ENCODE measurements around the gene DAPK3.
"Not testable (repeated sequence)": the region's sequence is repeated elsewhere in the genome, so short reads cannot be mapped to it uniquely, and the experiment has no call there.

The DAPK3 gene

DNA sequence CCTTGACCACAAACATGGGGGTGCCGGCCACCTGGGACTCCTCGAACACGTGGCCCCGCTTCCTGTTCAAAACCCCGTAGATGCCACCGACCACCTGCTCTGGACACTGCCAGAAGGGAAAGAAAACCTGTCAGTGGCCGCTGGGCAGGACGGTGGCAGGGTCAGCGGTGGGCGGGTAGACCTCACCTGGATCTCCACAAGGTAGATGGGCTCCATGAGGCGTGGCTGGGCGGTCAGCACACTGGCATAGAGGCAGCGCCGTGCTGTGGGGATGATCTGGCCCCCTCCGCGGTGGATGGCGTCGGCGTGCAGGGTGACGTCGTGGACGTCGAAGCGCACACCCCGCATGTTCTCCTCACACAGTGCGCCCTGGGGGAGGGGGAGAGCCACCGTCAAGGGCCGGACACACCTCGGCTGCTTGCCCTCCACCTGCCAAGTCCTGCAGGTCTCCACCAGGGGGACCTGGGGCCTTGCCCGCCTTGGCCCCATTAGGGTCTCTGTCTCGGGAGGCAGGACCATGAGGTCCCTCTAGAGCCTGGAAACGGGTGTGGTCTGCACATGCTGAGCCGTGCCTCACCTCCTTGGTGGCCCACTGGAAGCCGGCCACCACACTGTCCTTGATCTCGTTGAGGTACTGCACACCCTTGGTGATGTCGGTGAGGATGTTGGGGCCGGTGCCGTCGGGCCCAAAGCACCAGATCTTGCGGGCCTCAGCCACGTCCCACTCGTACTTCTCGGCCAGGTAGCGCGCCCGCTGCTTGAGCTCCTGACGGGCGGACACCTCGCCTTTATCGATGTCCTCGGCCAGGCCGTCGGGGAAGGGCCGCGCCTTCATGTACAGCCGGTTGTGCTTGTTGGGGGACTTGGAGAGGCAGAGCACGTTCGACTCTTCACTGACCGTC is 6.6 kb upstream of the DAPK3 start:
- no peak for DNase-seq

DNA sequence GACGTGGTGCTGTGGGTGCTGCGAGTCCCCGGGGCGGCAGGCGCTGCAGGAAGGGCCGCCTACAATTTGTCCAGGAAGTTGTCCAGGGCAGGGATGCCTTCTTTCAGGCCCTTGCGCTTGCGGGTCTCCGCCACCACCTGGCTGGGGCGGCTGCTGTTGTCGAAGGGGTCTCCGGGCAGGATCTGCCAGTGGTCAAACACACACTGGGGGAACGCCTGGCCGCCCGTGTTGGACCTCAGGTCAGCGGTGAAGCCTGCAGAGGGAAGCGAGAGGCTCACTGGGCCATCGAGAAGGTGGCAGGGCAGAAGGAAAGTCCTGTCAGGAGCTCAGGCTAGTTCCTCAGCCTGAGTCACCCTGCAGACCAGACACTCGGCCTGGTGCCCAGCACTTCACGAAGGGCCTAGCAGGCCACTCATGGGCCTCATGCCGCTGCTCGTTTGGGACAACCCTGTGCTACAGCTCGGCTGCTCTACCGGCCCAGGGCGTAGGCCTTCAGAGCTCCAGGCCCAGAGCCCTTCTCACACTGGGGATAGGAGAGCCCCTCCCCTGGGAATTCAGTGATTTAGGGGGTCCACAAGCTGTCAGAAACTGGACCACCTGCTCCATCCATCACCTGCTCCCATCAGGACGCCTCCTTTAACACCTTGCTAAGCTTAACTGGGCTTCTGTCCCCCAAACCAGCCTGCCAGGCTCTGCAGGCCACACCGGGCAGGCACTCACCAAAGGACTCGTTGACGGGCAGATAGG is 5.8 kb upstream of the DAPK3 start:
- DNase-seq: no peak

DNA sequence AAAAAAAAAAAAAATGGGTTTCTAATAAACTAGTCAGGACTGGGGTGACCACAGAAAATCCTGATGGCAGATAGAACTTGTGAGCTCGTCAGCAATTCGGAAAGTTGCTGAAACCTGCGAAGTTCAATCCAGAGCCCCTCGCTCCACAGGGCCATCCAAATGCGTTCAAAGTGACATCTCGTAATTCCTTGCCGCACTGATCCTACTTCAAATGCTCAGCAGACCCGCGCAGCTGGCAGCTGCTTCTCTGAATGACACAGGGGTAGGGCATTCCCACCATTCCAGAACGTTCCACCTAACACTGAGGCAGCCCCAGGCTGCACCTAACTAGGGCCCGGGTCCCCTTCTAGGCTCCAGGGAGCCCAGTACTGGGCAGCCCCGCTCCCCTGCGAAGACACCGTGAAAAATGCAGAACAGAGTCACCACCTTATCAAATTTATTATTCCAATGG is 4.8 kb upstream of the DAPK3 start:
- DNase-seq: no peak

DNA sequence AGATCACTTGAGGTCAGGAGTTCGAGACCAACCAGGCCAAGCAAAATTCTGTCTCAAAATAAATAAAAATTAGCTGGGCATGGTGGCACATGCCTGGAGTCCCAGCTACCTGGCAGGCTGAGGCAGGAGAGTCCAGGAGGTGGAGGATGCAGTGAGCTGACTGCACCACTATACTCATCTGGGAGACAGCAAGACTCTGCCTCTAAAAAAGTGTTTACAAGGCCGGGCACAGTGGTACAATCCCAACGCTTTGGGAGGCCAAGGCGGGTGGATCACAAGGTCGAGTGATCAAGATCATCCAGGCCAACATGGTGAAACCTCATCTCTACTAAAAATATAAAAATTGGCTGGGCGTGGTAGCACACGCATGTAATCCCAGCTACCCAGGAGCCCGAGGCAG is 4.2 kb upstream of the DAPK3 start:
- DNase-seq: no peak

DNA sequence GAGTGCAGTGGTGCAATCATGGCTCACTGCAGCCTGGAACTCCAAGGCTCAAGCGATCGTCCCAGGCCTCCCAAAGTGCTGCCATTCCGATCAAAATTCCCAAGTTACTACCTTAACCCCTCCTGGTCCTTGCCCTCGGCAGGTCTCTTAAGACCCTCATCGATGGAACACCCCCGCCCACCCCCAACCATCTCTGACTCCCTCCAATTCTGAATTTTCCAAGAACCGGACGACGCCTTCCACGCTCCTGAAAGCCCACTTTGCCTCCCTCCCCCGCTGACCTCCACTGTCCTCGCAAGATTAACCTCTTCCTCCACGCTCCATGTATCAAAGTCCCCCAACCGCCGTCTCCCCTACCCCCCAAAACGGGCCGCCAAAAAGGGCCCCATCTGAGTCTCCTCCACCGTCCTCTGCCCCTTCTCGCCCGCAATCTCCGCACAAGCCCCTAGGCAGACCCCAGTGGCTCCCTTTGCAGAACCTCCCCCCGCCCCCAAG is 539 bp downstream of the DAPK3 start:
- no peak for DNase-seq

DNA sequence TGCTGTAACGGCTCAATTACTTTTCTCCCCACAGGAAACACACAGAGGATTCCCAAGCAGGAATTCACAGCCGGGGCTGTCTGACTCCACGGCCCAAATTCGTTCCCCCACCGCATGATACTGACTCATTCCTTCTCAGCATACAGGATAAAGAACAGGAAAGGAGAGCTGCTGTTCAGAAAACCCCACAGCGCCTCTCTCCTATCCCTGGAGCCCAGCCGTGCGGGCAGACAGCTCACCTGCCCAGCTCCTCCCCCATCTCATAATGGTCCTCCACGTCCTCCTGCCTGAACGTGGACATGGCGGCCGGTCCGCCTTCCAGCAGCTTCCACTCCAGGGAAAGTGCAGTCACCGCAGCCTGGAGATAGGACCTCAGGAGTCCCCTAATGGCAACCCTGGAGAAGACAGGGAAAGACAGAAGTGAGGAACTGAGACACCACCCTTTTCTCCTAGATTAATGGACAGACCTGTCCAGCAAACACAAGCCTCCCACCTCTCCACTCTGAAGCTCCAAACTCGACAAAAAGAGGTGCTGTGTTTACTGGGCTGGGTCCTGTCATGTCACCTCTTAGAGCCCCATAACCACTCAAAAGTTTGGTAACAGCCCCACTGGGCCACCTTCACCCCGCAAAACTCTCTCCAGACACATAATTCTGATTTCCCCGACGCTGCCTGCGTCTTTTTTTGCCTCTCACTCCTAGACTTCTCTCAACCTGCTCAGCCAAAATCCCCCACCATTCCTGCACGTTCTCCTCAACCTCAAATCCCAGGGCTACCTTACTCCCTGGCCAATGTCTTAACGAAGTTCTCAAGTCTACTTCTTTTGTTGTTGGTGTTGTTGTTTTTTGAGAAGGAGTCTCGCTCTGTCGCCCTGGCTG is 1.2 kb downstream of the DAPK3 start:
- DNase-seq: no peak

DNA sequence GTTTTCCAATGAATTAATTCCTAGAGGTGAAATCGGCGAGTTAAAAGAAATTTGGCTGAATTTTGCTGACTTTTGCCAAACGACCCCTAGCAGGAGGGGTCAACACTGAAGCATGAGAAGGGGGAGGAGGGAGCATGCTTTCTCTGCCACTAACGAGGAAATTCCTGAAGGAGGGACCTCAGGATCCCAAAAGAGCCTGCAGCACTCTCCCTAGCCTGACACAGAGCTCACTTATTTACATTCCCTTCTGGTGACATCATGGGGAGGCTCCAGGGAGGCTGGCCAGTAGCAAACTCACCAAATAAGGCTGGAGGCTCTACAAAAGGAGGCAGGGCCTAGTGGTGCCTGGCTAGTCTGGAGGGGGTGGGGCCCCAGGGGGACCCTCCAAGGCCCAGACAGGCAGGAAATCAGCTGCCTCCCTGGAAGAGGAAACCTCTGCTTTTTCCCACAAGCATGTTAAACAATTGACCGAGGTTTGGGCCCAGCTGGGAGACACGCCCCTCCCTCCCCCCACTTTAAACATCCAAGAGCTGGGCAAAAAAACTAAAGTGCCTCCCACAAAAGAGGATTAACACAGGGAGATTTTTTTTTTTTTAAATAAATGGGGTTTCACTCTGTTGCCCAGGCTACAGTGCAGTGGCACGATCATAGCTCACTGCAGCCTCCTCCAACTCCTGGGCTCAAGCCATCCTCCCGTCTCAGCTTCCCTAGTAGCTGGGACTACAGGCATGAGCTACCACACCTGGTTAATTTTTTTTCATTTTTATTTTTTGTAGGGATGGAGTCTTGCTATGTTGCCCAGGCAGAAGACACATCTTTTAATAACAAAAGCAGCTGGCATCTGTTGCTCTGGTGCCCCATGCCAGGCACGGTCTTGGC is 2.1 kb downstream of the DAPK3 start:
- no peak for DNase-seq

DNA sequence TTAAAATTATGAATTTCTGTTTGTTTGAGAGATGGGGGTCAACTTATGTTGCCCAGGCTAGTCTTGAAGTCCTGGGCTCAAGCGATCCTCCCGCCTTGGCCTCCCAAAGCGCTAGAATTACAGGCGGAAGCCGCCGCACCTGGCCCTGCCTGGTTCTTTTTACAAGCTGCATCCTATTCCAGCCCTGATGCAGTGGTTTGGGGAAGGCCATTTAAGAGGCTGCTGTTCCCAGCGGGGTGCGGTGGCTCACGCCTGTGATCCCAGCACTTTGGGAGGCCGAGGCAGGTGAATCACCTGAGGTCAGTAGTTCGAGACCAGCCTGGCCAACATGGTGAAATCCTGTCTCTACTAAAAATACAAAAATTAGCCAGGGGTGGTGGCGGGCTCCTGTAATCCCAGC is 2.9 kb downstream of the DAPK3 start:
- DNase-seq: not testable (repeated sequence)

DNA sequence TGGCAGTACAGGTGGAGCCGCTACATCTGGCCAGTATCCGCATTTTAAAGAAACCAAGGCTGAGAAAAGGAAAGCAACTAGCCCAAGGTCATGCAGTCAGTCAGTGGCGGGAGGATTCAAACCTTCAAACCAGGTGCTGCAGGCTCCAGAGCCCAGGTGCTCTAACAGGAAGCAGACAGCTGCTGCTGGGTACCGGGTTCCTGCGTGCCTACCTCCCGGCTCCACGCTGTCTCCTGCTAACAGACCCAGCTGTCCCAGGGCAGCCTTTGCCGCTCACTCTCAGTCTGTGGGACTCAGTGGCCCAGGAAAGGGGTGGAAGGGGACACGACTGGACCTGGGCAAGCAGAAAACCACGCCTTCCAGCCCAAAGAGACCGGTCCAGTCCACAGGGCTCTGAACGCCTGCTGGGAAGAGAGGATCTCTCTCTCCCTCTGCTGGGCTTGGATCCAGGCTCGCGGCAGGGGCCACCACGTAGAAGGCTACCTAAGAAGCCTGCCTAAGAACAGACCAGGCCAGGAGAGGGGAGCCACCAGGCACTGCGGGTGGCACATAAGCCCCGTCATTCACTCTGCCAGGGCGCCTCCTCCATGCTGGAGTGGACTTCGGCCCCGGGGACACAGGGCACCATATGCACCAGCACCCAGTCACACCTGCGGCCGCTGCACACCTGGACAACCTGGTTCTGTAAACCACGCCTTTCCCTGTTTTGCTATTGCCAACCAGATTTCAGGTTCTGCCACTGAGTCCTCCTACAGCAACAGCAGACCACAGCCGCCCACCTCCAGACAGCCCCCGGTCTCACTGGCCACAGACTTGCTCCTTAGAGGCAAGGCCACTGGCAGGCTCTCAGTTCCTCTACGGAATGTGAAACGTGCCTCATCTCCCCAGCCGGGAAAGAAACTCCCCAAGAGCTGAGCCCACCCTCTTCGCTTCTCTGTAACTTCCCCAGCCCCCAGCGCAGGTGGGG is 4.6 kb downstream of the DAPK3 start:
- no peak for DNase-seq

DNA sequence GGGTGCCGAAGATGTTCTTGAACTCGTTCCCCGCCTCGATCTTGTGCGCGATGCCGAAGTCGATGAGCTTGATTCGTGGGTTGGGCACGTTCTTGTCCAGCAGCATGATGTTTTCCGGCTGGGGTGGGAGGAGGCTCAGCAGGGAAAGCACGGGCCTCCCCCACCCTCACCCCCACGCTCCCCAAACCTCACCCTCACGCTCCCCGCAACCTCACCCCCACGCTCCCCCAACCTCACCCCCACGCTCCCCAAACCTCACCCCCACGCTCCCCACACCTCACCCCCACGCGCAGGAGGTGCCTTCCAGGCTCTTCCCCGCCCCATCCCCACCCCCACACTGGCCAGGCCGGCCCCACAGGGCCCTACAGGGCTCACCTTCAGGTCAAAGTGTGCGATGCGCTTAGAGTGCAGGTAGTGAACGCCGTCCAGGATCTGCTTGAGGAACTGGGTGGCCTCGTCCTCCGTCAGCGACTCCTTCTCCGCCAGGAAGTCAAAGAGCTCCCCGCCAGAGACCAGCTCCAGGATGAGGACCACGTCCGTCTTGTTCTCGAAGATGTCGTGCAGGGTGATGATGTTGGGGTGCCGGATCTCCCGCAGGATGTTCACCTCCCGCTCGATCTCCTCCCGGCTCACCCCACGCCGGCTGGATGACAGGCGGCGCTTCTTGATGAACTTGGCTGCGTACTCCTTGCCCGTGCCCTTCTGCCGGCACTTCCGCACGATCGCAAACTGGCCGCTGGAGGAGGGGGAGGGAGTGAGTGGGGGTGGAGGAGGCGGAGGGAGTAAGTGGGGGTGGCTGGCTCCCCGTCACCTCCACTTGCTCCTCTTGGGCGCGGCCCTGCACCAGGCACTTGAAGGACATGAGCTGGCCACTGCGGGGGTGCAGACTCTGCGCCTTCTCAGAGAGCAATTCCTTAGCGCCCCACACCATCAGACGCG is 6.4 kb downstream of the DAPK3 start:
- no peak for DNase-seq

DNA sequence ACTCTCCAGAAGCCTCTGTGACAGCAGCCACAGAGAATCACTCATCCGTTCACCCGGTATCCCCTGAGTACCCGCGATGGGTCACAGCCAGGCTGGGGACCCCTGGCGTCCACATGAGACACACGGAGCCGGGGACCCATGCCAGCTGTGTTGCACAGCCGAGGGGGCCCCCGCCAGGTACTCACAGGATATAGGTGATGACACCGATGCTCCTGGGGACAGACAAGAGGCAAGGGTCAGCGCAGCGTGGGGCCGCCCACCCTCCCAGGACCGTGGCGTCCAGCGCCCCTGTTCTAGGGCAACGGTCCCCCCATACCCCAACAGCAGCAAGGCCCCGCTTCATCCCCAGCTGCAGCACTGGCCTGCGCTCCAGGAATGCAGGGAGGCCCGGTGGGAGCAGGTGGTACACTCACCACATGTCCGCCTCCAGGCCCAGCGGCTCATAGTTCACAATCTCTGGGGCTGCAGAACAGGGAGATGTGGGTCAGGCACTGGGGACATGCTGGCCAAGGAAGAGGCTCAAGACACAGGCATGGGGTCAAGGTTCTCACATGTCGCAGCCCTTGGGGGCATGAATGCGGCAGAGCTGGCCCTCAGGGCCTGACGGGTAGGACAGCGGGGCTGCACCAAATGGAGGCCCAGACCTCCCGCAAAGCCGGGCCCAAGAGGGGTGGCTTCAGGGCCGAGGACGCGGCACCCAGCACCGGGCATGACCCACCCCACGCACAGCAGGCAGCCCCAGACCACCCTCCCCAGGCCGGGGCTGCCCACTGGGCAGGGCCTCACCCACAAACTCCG is 7.2 kb downstream of the DAPK3 start:
- DNase-seq: no peak

DNA sequence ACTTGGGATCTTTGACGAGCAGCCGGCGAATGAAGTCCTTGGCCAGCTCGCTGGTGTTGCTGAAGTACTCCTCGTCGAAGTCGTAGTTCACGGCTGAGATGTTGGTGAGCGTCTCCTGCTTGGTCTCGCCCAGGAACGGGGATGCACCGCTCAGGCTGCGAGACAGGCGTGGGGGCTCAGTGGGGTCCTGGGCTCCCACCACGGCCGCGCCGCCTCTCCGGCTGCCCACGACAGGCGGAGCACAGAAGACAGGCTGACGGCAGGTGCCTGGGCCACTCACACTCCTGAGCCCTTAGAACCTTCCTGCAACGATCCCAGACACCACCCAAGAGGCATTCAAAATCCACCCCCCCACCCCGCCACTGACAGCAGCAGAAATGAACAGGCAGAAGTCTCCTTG is 9.9 kb downstream of the DAPK3 start:
- no peak for DNase-seq

DNA sequence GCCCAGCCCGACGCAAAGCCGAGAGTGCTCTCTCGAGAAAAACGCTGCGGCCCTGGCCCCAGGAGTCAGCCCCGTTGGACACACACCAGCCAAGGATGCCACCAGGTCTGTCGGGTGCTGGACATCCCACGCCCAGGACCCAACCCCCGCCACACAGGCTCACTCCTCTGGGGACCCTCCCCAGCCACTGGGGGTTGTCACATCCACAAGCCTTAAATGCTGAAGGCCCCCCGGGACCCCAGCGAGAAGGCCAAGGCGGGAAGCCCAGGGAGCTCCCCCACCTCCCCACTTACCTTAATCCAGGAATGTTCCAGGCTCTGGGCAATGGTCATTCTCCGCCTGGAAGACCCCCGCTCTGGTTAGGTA is 11.2 kb downstream of the DAPK3 start:
- no peak for DNase-seq

DNA sequence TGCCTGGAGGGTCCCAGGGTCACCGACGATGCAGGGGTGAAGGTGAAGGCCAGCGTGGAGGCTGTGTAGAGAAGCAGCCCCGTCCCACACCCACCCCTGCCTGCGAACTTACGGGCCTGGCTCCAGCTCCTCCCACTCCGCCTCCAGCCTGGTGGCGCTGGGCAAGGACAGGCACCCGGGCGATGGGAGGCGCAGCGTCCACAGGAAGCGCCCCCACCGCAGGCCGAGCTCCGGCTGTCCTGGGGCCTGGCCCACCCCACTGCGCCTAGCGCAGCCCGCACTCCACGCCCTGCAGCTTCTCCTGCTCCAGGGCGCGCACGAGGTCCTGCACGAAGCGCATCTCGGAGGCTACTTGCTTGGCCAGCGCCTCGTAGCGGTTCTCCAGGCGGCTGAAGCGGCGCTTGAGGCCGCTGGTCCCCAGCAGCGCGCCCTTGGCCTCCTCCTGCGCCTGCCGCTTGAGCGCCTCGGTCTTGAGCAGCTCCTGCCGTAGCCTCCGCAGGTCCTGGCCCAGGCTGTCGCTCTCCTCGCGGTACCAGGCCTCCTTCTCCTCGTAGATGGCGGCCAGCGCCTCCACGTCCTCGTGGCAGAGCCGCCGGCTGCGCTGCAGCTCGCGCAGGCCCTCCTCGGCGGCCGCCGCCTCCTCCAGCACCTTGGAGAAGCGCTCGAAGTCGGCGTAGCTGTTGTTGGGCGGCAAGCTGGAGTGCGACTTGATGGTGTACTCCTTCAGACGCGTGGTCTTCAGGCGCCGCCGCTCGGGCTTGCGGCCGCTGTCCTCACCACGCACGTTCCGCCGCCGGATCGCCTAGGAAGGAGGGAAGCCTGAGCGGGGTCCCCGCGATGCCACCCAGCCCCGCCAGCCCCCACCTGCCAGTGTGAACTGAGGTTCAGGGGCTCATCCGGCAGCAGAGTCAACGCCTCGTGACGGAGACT is 11.8 kb downstream of the DAPK3 start:
- DNase-seq: no peak

DNA sequence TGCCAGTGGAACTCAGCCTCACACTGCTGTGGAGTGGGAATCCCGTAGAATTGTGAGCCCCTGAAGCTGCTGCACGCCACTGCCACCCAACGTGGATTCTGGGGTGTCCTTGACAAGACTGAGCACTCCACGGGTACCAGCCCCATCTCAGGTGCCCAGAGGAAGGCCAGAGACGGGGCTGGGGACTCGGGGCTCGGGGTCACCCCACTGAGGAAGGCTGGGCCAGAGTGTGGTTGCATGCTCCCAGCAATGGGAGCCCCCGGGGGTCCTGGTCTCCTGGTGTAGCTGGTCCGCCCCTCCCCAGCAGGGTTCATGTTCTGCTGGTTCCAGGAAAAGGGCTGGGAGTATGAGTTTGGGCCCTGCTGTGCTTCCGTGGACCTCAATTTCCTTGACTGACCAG is 15.2 kb downstream of the DAPK3 start:
- DNase-seq: no peak

DNA sequence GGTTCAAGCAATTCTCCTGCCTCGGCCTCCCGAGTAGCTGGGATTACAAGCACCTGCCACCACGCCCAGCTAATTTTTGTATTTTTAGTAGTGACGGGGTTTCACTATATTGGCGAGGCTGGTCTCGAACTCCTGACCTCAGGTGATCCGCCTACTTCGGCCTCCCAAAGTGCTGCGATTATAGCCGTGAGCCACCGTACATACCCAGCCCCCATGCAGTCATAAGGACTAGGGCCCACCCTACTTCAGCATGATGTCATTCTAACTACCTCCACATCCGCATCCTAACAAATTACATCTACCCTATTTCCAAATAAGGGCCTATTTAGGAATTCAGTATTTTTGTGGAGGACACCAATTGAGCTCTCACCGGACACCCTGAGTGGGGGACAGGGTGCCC is 15.6 kb downstream of the DAPK3 start:
- not testable (repeated sequence) for DNase-seq

DNA sequence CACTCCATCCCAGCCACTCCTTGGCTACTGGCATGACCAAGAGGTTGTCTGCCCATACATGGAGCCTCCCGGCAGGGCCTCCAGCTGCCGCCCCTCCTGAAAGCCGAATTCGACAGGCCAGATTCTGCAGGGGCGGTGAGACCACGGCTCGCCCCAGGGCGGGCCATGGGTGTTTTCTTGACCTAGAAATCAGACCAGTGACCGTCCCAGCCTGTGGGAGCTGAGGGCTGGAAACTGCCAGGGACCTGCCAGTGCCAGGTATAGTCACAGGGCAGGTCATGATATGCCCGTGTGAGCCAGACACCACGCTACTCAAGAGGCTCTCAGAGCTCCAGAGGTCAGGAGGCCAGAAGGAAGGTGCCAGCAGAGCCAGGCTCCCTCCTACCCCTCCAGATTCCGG is 16.8 kb downstream of the DAPK3 start:
- DNase-seq: no peak
